Tibial nerve (tissue), 4 donors: ENCODE measurements around the gene PPY.

Experiments
- CTCF ChIP-seq, 5 experiments: fragments of 200-600 bp in 3 of 5; fragments of 450-650 bp in 2 of 5; sonication (generic) in 3 of 5; IDR thresholded peaks; one replicate each; pipeline ENCODE4 v1.5.1; 2016 to 2019; ENCODE audit warnings: antibody characterized with exemption in 5 of 5, mild to moderate bottlenecking in 3 of 5, moderate library complexity in 2 of 5
- EP300 ChIP-seq, 2 donors: sonication (generic); formaldehyde crosslinking; IDR thresholded peaks; one replicate each; pipeline ENCODE4 v1.6.1; 2017; ENCODE audit warnings: antibody characterized with exemption in 2 of 2, mild to moderate bottlenecking in 1 of 2
- POLR2A ChIP-seq, 2 donors: fragments of 450-650 bp; IDR thresholded peaks; one replicate each; pipeline ENCODE4 v1.6.1; 2017; ENCODE audit warnings: antibody characterized with exemption in 2 of 2, mild to moderate bottlenecking in 2 of 2, moderate library complexity in 2 of 2

- TF ChIP-seq CTCF (IDR thresholded peaks at IDR 0.05) (no peak), POLR2A (IDR thresholded peaks at IDR 0.05) (no peak), EP300 (IDR thresholded peaks at IDR 0.05) (no peak)
These were observed 17.7 kb downstream of the PPY start for GRCh38 chr17:43924558-43924957.
